ENCODE results near the gene STX12. TPM values are rescaled to one million over a fixed set of nuclear protein-coding genes. Genes with fewer than 3 reads are reported as not detected.

Gene STX12
- total RNA-seq, 1 experiment from 2014 or later: 9.9 TPM

GRCh38 chr1:27741121-27741520 lies 31.9 kb upstream of the STX12 start:
- H3K79me1 ChIP-seq (ENCODE audit: insufficient read depth, low read depth, low read length, poor library complexity, severe bottlenecking): no peaks in the 10 kb centered on the region
- H3K9me3 Mint-ChIP-seq: no peaks in the 10 kb centered on the region
- WGBS (ENCODE audit: extremely low coverage, insufficient read length, low lambda C conversion rate): no CpG with 5 or more reads among the region's 6 CpGs
- H3K9me3 ChIP-seq (ENCODE audit: control insufficient read depth, low read depth, low read length): no peaks in the 10 kb centered on the region
- H3K27me3 Mint-ChIP-seq (ENCODE audit: low read depth): no peaks in the 10 kb centered on the region
- H2BK5ac ChIP-seq (ENCODE audit: insufficient read length, low read length): no peak overlapping the region
- H3K27me3 ChIP-seq (ENCODE audit: insufficient read depth, low read length): no peaks in the 10 kb centered on the region; the same call in 1 of the 2 replicates
- no peak overlapping the region for H2BK12ac ChIP-seq (ENCODE audit: insufficient read length, low read depth, low read length)
- no peaks in the 10 kb centered on the region for H3K4me1 ChIP-seq (ENCODE audit: insufficient read depth, low read length)
- H3K4me2 ChIP-seq (ENCODE audit: insufficient read depth, insufficient read length, low read length): no peak overlapping the region
- no peak overlapping the region for H3K18ac ChIP-seq (ENCODE audit: insufficient read length, low read depth, low read length)
- no peak overlapping the region for H3K4me3 Mint-ChIP-seq
- no peak overlapping the region for H3K27ac Mint-ChIP-seq
- no peak overlapping the region for H3K23ac ChIP-seq (ENCODE audit: insufficient read length, low read depth, low read length)
- no peak overlapping the region for H3K14ac ChIP-seq (ENCODE audit: insufficient read depth, low read length)
- no peak overlapping the region for H2BK20ac ChIP-seq (ENCODE audit: low read depth, low read length, poor library complexity, severe bottlenecking)
- H2AK5ac ChIP-seq (ENCODE audit: insufficient read length, low read length): no peak overlapping the region
- H4K20me1 ChIP-seq (ENCODE audit: control insufficient read depth, insufficient read depth, insufficient read length): no peaks in the 10 kb centered on the region
- H3K9ac ChIP-seq (ENCODE audit: extremely low read depth, insufficient read length, low read length): no peak overlapping the region
- no peak overlapping the region for H3K4ac ChIP-seq (ENCODE audit: low read depth, low read length)
- no peak overlapping the region for H2BK15ac ChIP-seq (ENCODE audit: low read depth, low read length)
- H2AFZ ChIP-seq (ENCODE audit: low read length): no peak overlapping the region
- no peak for TF ChIP-seq CTCF (conservative IDR thresholded peaks at IDR 0.05)
- H4K8ac ChIP-seq (replicated peaks; ENCODE audit: insufficient read length, low read depth, low read length): no peak overlapping the region
- no peak overlapping the region for H2BK120ac ChIP-seq (ENCODE audit: low read depth, low read length, poor library complexity, severe bottlenecking)
- DNase-seq: no peak
- H3K36me3 Mint-ChIP-seq (ENCODE audit: insufficient read depth in 1 of 3, low read depth in 3 of 3): peaks cover 2 to 46% (median 28%) of the 10 kb centered on the region in 3 experiments; a peak in 6 of 7 replicates
- H4K5ac ChIP-seq (ENCODE audit: insufficient read length, low read depth, low read length): no peak overlapping the region
- no peaks in the 10 kb centered on the region for H3K23me2 ChIP-seq (ENCODE audit: insufficient read length, low read depth, low read length, poor library complexity, severe bottlenecking)
- no peak overlapping the region for H3K27ac ChIP-seq (ENCODE audit: insufficient read length, low read depth, low read length)
- H3K79me2 ChIP-seq (ENCODE audit: insufficient read depth, low read length): no peaks in the 10 kb centered on the region
- no peak overlapping the region for H3K56ac ChIP-seq (ENCODE audit: insufficient read length, low read depth, low read length)
- H4K91ac ChIP-seq (ENCODE audit: insufficient read length, low read depth, low read length): no peak overlapping the region
- H3K4me1 Mint-ChIP-seq: no peaks in the 10 kb centered on the region
- H3T11ph ChIP-seq (ENCODE audit: low read length): no peak overlapping the region
